HFFc6 (cell line): ENCODE data around the gene NT5E. TPM values are rescaled to one million over a fixed set of nuclear protein-coding genes. Genes with fewer than 3 reads are reported as not detected.

Experiments used
- DNase-seq: peaks from one replicate; pipeline ENCODE4 v3.0.0-alpha.2; 2018
- H3K27ac Mint-ChIP-seq: 2 replicates; pipeline ENCODE4 v1.8.0; 2020; ENCODE audit warnings: mild to moderate bottlenecking, mixed read lengths
- H3K27me3 Mint-ChIP-seq: 2 replicates; pipeline ENCODE4 v1.8.0; 2021; ENCODE audit warnings: mild to moderate bottlenecking, moderate library complexity, mixed read lengths; ENCODE audit not compliant: insufficient read depth
- H3K36me3 Mint-ChIP-seq: 2 replicates; pipeline ENCODE4 v1.8.0; 2021; ENCODE audit warnings: low read depth, mixed read lengths
- H3K4me1 Mint-ChIP-seq: 2 replicates; pipeline ENCODE4 v1.8.0; 2020; ENCODE audit warnings: low read depth, mixed read lengths
- H3K4me3 Mint-ChIP-seq: 2 replicates; pipeline ENCODE4 v1.8.0; 2020; ENCODE audit warnings: mild to moderate bottlenecking, moderate library complexity, mixed read lengths
- H3K9me3 Mint-ChIP-seq: 2 replicates; pipeline ENCODE4 v1.8.0; 2020; ENCODE audit warnings: mild to moderate bottlenecking, mixed read lengths
- CTCF ChIP-seq: fragments of 200-600 bp; sonication (generic); IDR thresholded peaks from 2 replicates; pipeline ENCODE4 v1.5.0; 2021; ENCODE audit warnings: antibody characterized with exemption, mild to moderate bottlenecking
- total RNA-seq, 6 experiments: library from RNA; stranded (reverse); fragmentation: NEBNext Ultra II Directional; extraction: Animal tissue kit (Norgen Biotek cat#: 25700); gene quantifications; 2 replicates in 1 of 6; 3 replicates in 5 of 6; pipeline ENCODE4 v1.2.3, GENCODE V29; 2021

NT5E gene
- total RNA-seq, 6 experiments from 2014 or later = 263 to 375 (median 316) TPM

GRCh38 chr6:85460154-85460920, 10.5 kb downstream of the NT5E start:
- peak; percentile 11 for DNase-seq
- H3K4me3 Mint-ChIP-seq = peak overlapping the region; percentile 20
- H3K9me3 Mint-ChIP-seq = no peaks in the 10 kb centered on the region
- peak; percentile 40; the same call in 1 of the 2 replicates for TF ChIP-seq CTCF
- peaks cover 34% of the 10 kb centered on the region for H3K36me3 Mint-ChIP-seq
- peak overlapping the region; percentile 98 for H3K27ac Mint-ChIP-seq
- H3K27me3 Mint-ChIP-seq = peaks cover 4% of the 10 kb centered on the region; the same call in 1 of the 2 replicates
- peaks cover 100% of the 10 kb centered on the region for H3K4me1 Mint-ChIP-seq

- H3K4me1 Mint-ChIP-seq = peaks cover 100% of the 10 kb centered on the region
- no peaks in the 10 kb centered on the region for H3K9me3 Mint-ChIP-seq
- DNase-seq = peak; percentile 28
- peaks cover 34% of the 10 kb centered on the region for H3K36me3 Mint-ChIP-seq
- H3K4me3 Mint-ChIP-seq = peak overlapping the region; percentile 20; the same call in 1 of the 2 replicates
- peaks cover 4% of the 10 kb centered on the region; the same call in 1 of the 2 replicates for H3K27me3 Mint-ChIP-seq
- peak overlapping the region; percentile 98 for H3K27ac Mint-ChIP-seq
- no peak for TF ChIP-seq CTCF
Measured at GRCh38 chr6:85460921-85461797, 11.3 kb downstream of the NT5E start.

GRCh38 chr6:85461798-85462170, 11.9 kb downstream of the NT5E start:
- Mint-ChIP-seq H3K4me3 (peak overlapping the region; percentile 54), H3K27me3 (peaks cover 4% of the 10 kb centered on the region; the same call in 1 of the 2 replicates), H3K4me1 (peaks cover 100% of the 10 kb centered on the region), H3K36me3 (peaks cover 34% of the 10 kb centered on the region), H3K27ac (peak overlapping the region; percentile 98), H3K9me3 (no peaks in the 10 kb centered on the region)
- DNase-seq = no peak
- TF ChIP-seq CTCF = no peak

GRCh38 chr6:85462673-85463072, 12.8 kb downstream of the NT5E start:
- Mint-ChIP-seq H3K27ac (peak overlapping the region; percentile 98), H3K27me3 (peaks cover 4% of the 10 kb centered on the region; the same call in 1 of the 2 replicates), H3K36me3 (peaks cover 27% of the 10 kb centered on the region), H3K4me1 (peaks cover 98% of the 10 kb centered on the region), H3K9me3 (no peaks in the 10 kb centered on the region), H3K4me3 (peak overlapping the region; percentile 74; the same call in 1 of the 2 replicates)
- no peak for TF ChIP-seq CTCF
- no peak for DNase-seq

GRCh38 chr6:85463621-85464259, 13.9 kb downstream of the NT5E start:
- Mint-ChIP-seq H3K9me3 (no peaks in the 10 kb centered on the region), H3K4me3 (peak overlapping the region; percentile 81), H3K27ac (peak overlapping the region; percentile 98), H3K36me3 (peaks cover 36% of the 10 kb centered on the region), H3K27me3 (peaks cover 4% of the 10 kb centered on the region; the same call in 1 of the 2 replicates), H3K4me1 (peaks cover 98% of the 10 kb centered on the region)
- no peak for TF ChIP-seq CTCF
- DNase-seq = no peak
